ENCODE data around the gene WSCD2.
"Not testable (repeated sequence)": the region's sequence is repeated elsewhere in the genome, so short reads cannot be mapped to it uniquely, and the experiment has no call there.

WSCD2 gene

DNA sequence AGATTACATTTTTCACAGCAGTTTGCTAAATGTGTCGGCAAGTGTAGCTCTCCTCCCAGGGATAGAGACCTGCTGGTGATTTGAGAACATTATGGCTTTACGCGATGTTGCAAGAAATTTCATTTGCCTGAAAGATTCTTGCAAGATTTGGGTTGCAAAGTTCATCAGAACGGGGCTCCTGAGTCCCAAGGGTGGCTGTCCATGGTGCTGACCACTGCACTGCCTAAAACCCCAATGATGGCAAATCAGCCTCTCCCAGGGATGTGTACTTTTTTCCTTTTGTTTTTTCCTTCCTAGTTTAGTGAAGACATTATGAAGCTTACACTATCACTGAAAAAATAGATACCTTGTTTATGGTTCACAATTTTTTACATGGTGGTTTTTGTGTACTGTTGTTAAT is 85.4 kb downstream of the WSCD2 start:
- CTCF ChIA-PET: no interaction called here
- TF ChIP-seq, protein P1, sequence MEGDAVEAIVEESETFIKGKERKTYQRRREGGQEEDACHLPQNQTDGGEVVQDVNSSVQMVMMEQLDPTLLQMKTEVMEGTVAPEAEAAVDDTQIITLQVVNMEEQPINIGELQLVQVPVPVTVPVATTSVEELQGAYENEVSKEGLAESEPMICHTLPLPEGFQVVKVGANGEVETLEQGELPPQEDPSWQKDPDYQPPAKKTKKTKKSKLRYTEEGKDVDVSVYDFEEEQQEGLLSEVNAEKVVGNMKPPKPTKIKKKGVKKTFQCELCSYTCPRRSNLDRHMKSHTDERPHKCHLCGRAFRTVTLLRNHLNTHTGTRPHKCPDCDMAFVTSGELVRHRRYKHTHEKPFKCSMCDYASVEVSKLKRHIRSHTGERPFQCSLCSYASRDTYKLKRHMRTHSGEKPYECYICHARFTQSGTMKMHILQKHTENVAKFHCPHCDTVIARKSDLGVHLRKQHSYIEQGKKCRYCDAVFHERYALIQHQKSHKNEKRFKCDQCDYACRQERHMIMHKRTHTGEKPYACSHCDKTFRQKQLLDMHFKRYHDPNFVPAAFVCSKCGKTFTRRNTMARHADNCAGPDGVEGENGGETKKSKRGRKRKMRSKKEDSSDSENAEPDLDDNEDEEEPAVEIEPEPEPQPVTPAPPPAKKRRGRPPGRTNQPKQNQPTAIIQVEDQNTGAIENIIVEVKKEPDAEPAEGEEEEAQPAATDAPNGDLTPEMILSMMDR (IDR thresholded peaks at IDR 0.05; ENCODE audit: control extremely low read depth, extremely low read depth, low read depth, missing control alignments): no peak
- DNase-seq (ENCODE audit: extremely low spot score): peak; percentile 48
- POLR2A ChIA-PET: no interaction called here

DNA sequence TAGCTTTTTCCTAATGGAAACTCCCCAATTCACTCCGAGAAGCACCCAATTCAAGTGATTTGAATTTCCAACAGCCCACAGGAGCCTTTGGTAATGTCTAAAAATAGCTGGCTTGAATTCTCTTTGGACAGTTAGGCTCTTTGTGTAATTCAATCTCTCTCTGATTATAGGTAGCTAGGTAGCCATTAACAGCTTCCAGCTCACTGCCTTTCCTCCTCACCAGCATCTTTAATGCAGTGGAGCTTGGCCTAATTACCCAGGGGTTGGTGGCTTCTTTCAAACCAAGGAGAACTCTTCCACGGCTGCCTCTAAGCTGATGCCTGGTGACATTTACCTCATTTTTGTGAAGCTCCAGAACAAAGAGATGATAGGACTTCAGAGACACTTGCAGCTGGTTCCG is 86.4 kb downstream of the WSCD2 start:
- TF ChIP-seq, protein P1 (IDR thresholded peaks at IDR 0.05; ENCODE audit: control extremely low read depth, extremely low read depth, low read depth, missing control alignments): no peak
- DNase-seq (ENCODE audit: extremely low spot score): no peak
- CTCF ChIA-PET: interaction anchor here (0.9 to 1.5 kb wide), 5 partner anchors 10 to 137 kb away, joined by 3 to 5 read pairs (median 4); no protein-coding TSS in a partner anchor
- POLR2A ChIA-PET: no interaction called here

DNA sequence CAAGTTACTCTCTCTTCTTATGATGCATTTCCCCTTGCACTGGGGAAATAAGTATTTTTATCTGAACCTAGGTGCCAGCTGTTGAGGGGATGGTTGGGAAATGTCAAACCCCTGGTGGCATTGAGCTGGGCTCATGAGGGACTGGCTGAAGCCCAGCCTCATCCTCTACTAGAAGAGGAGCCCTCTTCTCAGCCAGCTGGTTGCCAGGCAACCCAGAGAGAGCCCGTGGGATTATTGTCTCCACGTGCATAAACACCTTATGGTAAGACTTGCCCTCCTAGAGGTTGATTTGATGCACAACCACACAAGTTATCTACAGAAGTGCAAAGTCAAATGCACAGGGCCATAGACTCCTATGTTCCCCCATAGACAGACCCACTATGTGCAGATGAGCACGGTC is 89.8 kb downstream of the WSCD2 start:
- DNase-seq (ENCODE audit: extremely low spot score): no peak

DNA sequence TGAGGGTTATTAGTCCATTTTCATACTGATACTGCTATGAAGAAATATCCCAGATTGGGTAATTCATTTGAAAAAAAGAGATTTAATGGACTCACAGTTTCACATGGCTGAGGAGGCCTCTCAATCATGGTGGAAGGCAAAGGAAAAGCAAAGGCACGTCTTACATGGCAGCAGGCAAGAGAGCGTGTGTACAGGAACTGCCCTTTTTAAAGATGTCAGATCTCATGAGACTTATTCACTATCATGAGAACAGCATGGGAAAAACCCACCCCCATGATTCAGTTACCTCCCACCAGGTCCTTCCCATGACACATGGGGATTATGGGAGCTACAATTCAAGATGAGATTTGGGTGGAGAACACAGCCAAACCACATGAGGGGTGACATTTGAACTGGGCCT is 96.0 kb downstream of the WSCD2 start:
- CTCF ChIA-PET: interaction anchor here (1.1 to 2.5 kb wide), 4 partner anchors 9 to 21 kb away, joined by 3 to 10 read pairs (median 6); no protein-coding TSS in a partner anchor
- POLR2A ChIA-PET; DNase-seq (ENCODE audit: extremely low spot score): not testable (repeated sequence)

More for the DNA sequence above, 89.8 kb downstream of the WSCD2 start:
- TF ChIP-seq, protein P1 (IDR thresholded peaks at IDR 0.05; ENCODE audit: control extremely low read depth, extremely low read depth, low read depth, missing control alignments): no peak
- ChIA-PET POLR2A (no interaction called here), CTCF (interaction anchor here (0.9 to 1.7 kb wide), 3 partner anchors 16 to 24 kb away, joined by 3 to 5 read pairs (median 4); no protein-coding TSS in a partner anchor)

DNA sequence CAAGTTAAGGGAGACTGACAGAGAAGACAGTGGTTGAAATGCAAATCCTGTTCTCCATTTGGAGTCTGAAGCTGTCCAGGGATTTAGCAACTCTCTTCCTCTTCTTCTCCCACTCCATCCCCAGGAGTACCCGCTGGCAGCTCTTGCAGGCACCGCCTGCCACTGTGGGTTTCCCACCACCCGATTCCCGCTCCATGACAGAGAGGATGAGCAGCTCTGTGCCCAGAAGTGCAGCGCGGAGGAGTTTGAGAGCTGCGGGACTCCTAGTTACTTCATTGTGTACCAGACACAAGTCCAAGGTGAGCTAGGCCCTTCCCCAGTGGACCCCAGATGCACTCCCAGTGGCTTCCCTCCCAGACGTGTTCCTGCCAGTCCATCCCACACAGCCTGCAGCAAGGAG is 97.8 kb downstream of the WSCD2 start:
- ChIA-PET CTCF (interaction anchor here (1.6 to 2.5 kb wide), 2 partner anchors 12 to 14 kb away, joined by 3 to 7 read pairs; no protein-coding TSS in a partner anchor), POLR2A (no interaction called here)
- no peak for DNase-seq (ENCODE audit: extremely low spot score)
- TF ChIP-seq, protein P1 (IDR thresholded peaks at IDR 0.05; ENCODE audit: control extremely low read depth, extremely low read depth, low read depth, missing control alignments): no peak

DNA sequence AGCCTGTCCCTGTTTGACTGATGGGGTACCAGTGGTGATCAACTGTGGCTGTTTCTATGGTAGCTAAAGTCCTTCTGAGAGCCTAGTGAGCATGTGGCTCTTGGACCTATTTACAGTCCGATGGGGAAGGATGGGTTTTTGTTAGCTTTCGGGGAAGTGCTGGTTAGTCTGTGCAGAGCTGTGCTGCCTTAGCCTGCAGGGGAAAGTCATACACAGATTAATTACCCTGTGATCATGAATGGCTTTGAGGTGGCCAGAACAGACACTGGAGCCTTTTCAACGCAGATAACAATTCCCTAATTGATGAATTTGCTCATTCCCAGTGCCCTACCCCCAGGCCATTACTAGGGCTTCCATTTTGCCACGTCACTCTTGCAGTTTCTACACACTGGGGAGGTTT is 99.7 kb downstream of the WSCD2 start:
- no peak for DNase-seq (ENCODE audit: extremely low spot score)
- ChIA-PET CTCF (no interaction called here), POLR2A (no interaction called here)
- TF ChIP-seq, protein P1 (IDR thresholded peaks at IDR 0.05; ENCODE audit: control extremely low read depth, extremely low read depth, low read depth, missing control alignments): no peak

DNA sequence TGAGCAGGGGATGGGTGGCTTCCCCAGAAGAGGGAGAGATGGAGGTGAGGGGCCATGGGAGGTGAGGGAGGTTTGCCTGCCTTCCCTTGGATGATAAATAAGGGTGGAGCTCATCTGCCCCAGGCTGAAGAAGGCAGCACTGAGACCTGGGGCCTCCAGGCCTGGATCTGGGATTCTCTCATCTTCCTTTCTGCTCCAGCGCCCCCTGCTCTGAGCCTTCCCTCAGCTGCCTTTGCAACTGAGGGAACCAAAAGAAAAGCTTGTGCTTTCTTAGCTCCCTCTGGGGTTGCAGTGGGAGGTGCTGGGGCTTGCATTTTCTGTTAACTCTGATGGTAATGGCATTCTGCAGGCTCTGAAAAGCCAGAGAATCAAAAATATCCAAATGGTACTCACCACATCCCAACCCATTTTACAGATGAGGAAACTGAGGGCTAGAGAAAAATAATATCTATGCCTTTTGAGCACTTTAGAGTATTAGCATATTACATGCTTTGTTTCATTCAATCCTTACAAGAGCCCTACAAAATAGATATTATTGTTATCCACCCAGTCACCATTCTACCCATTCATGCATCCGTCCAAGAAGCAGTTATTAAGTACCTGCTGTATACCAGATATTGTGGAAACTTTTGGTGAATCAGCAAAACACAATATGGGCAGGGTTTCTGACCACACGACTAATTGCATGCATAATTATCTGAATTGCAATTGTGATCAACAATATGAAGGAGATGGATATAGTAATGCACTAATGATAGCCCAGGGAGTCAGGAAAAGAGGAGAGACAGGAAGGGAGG is 102.2 kb downstream of the WSCD2 start:
- ChIA-PET CTCF (interaction anchor here (1.1 to 1.7 kb wide), 4 partner anchors 8 to 319 kb away, joined by 3 to 6 read pairs (median 3); no protein-coding TSS in a partner anchor), POLR2A (no interaction called here)
- TF ChIP-seq, protein P1 (IDR thresholded peaks at IDR 0.05; ENCODE audit: control extremely low read depth, extremely low read depth, low read depth, missing control alignments): no peak
- DNase-seq (ENCODE audit: extremely low spot score): no peak
